Measurements from ENCODE around the gene RASA4B. TPM values are rescaled to one million over a fixed set of nuclear protein-coding genes. Genes with fewer than 3 reads are reported as not detected.

Gene RASA4B
- polyA plus RNA-seq, 1 donor (not counting 4 experiments of a cell fraction or from before 2014, with no cell fraction given), result 0.49 TPM

GRCh38 chr7:102459221-102459844 is 58.2 kb downstream of the RASA4B start:
- no peak overlapping the region for H3K27ac ChIP-seq (ENCODE audit: control insufficient read depth, insufficient read depth, low read length)
- H2AFZ ChIP-seq (ENCODE audit: control insufficient read depth, low read length), result no peak overlapping the region
- H3K27me3 ChIP-seq (ENCODE audit: control insufficient read depth, extremely low read depth, insufficient read depth, low read length), result no peaks in the 10 kb centered on the region
- no peaks in the 10 kb centered on the region for H3K9me1 ChIP-seq (ENCODE audit: control insufficient read depth, extremely low read depth, insufficient read depth, low read length)
- H3K4me2 ChIP-seq (ENCODE audit: control insufficient read depth, extremely low read depth, insufficient read depth, low read depth, low read length), result no peak overlapping the region
- H3K4me3 ChIP-seq (ENCODE audit: control insufficient read depth in 2 of 3, extremely low read depth in 1 of 3, insufficient read depth in 2 of 3, low read depth in 1 of 3, low read length in 3 of 3), result no peak overlapping the region
- no peak overlapping the region for H3K9ac ChIP-seq (ENCODE audit: control insufficient read depth, extremely low read depth, insufficient read depth, low read length)
- H3K4me1 ChIP-seq (ENCODE audit: control insufficient read depth, extremely low read depth, insufficient read depth, low read length), result peaks cover 6% of the 10 kb centered on the region
- dilution Hi-C loops (cut with MboI; ENCODE audit: extremely low pct_ligation_motif_present, low sequenced_read_pairs), result no loop called here
- H4K20me1 ChIP-seq (ENCODE audit: control insufficient read depth, extremely low read depth, insufficient read depth, low read length), result no peaks in the 10 kb centered on the region
- peaks cover 4 to 14% of the 10 kb centered on the region in 2 experiments for H3K36me3 ChIP-seq (ENCODE audit: control insufficient read depth in 2 of 2, extremely low read depth in 1 of 2, insufficient read depth in 2 of 2, low read length in 2 of 2)
- H3K9me3 ChIP-seq (ENCODE audit: control insufficient read depth, low read depth, low read length), result no peaks in the 10 kb centered on the region
- DNase-seq (ENCODE audit: low read depth, low spot score), result no peak
- no peak for FAIRE-seq
- peaks cover 10% of the 10 kb centered on the region for H3K79me2 ChIP-seq (ENCODE audit: control insufficient read depth, insufficient read depth, low read length)
- TF ChIP-seq CTCF (optimal IDR thresholded peaks at IDR 0.05 in 1 of 3, IDR thresholded peaks at IDR 0.05 in 1 of 3, conservative IDR thresholded peaks at IDR 0.05 in 1 of 3; ENCODE audit: extremely low read depth in 1 of 3, insufficient read depth in 2 of 3, low read length in 3 of 3) (no peak), EZH2 (IDR thresholded peaks at IDR 0.05; ENCODE audit: low read length) (no peak)

GRCh38 chr7:102457352-102457924 is 60.1 kb downstream of the RASA4B start:
- Histone ChIP-seq H3K9ac (ENCODE audit: control insufficient read depth, extremely low read depth, insufficient read depth, low read length) (no peak overlapping the region), H3K9me1 (ENCODE audit: control insufficient read depth, extremely low read depth, insufficient read depth, low read length) (no peaks in the 10 kb centered on the region), H3K4me2 (ENCODE audit: control insufficient read depth, extremely low read depth, insufficient read depth, low read depth, low read length) (no peak overlapping the region), H3K9me3 (ENCODE audit: control insufficient read depth, low read depth, low read length) (no peaks in the 10 kb centered on the region), H3K27ac (ENCODE audit: control insufficient read depth, insufficient read depth, low read length) (no peak overlapping the region), H2AFZ (ENCODE audit: control insufficient read depth, low read length) (no peak overlapping the region), H3K4me3 (ENCODE audit: control insufficient read depth in 2 of 3, extremely low read depth in 1 of 3, insufficient read depth in 2 of 3, low read depth in 1 of 3, low read length in 3 of 3) (no peak overlapping the region), H3K36me3 (ENCODE audit: control insufficient read depth in 2 of 2, extremely low read depth in 1 of 2, insufficient read depth in 2 of 2, low read length in 2 of 2) (peaks cover 4 to 14% of the 10 kb centered on the region in 2 experiments), H3K79me2 (ENCODE audit: control insufficient read depth, insufficient read depth, low read length) (no peaks in the 10 kb centered on the region), H3K27me3 (ENCODE audit: control insufficient read depth, extremely low read depth, insufficient read depth, low read length) (no peaks in the 10 kb centered on the region), H3K4me1 (ENCODE audit: control insufficient read depth, extremely low read depth, insufficient read depth, low read length) (no peaks in the 10 kb centered on the region), H4K20me1 (ENCODE audit: control insufficient read depth, extremely low read depth, insufficient read depth, low read length) (no peaks in the 10 kb centered on the region)
- no peak for TF ChIP-seq CTCF (optimal IDR thresholded peaks at IDR 0.05 in 1 of 3, IDR thresholded peaks at IDR 0.05 in 1 of 3, conservative IDR thresholded peaks at IDR 0.05 in 1 of 3; ENCODE audit: extremely low read depth in 1 of 3, insufficient read depth in 2 of 3, low read length in 3 of 3)
- no peak for TF ChIP-seq EZH2 (IDR thresholded peaks at IDR 0.05; ENCODE audit: low read length)
- no peak for DNase-seq (ENCODE audit: low read depth, low spot score)
- dilution Hi-C loops (cut with MboI; ENCODE audit: extremely low pct_ligation_motif_present, low sequenced_read_pairs), result no loop called here
- FAIRE-seq, result no peak
